ENCODE measurements around the gene CKAP5. TPM values are rescaled to one million over a fixed set of nuclear protein-coding genes. Genes with fewer than 3 reads are reported as not detected.

The CKAP5 gene
- polyA plus RNA-seq, 1 of the 3 experiments (the other 2 are of a cell fraction) = 51.7 TPM

DNA sequence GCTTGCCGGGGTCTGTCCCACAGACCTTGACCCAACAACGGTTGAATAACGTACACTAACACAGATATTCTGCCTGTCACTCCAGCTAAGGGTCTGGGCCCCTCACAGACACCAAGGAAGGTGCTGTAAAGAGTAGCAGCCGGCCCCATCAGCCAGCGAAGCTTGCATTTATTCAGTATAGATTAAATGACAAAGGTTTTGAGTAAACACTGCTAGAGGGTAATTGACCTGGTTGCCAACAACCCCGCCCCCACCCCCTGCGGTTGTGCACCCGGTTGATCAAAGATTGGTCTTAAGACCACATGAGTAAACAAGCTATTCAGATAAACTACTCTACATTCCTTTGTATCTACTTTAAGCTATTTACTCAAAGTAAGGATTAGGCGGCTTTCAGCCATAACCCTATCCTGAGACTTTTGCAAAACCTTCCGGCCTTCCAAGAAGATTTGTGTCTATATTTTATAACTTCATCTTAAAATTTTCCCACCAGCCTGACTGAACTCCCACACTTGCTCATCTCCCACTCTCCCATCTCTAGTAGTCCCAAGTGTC lies 4.8 kb upstream of the CKAP5 start:
- 87% methylated on average over 10 of the region's 10 CpGs for WGBS (ENCODE audit: low lambda C conversion rate)
- TF ChIP-seq FOSL2 (IDR thresholded peaks at IDR 0.05; ENCODE audit: borderline replicate concordance, low read depth) = no peak
- no peaks in the 10 kb centered on the region for H3K9me2 ChIP-seq

GRCh38 chr11:46849631-46850030 lies 3.6 kb upstream of the CKAP5 start:
- Histone ChIP-seq H3K27ac (ENCODE audit: low read depth in 2 of 2, low read length in 1 of 2) (no peak overlapping the region), H3K4me2 (no peak overlapping the region), H4K20me1 (ENCODE audit: insufficient read depth) (no peaks in the 10 kb centered on the region), H3K4me3 (ENCODE audit: low read depth in 2 of 2, low read length in 1 of 2) (no peak overlapping the region), H3K79me2 (ENCODE audit: insufficient read depth) (peaks cover 14% of the 10 kb centered on the region), H3K9ac (no peak overlapping the region), H3K4me1 (ENCODE audit: control insufficient read depth in 1 of 2, insufficient read depth in 2 of 2, low read depth in 1 of 2, low read length in 1 of 2) (peaks cover 0 to 4% of the 10 kb centered on the region in 2 experiments; a peak in 2 of 4 replicates), H2AFZ (ENCODE audit: low read depth) (no peak overlapping the region), H3K9me3 (no peaks in the 10 kb centered on the region), H3F3A (replicated peaks; ENCODE audit: insufficient read depth) (peaks cover 6% of the 10 kb centered on the region), H3K27me3 (ENCODE audit: insufficient read depth) (no peaks in the 10 kb centered on the region), H3K9me2 (no peaks in the 10 kb centered on the region), H3K36me3 (replicated peaks in 1 of 2; ENCODE audit: control insufficient read depth in 1 of 2, insufficient read depth in 2 of 2, low read length in 1 of 2) (no peaks in the 10 kb centered on the region)
- no peak for DNase-seq
- POLR2A ChIA-PET = no interaction called here
- 58% methylated on average over 1 of the region's 1 CpG for WGBS (ENCODE audit: low lambda C conversion rate)
- TF ChIP-seq MXI1 (IDR thresholded peaks at IDR 0.05; ENCODE audit: low read depth, low read length) = no peak
- no peak for TF ChIP-seq NRF1 (IDR thresholded peaks at IDR 0.05; ENCODE audit: low read depth, low read length)
- TF ChIP-seq POLR2AphosphoS5 (IDR thresholded peaks at IDR 0.05; ENCODE audit: low read depth, low read length) = no peak
- TF ChIP-seq RFX5 (IDR thresholded peaks at IDR 0.05; ENCODE audit: low read length) = no peak
- TF ChIP-seq FOXM1 (IDR thresholded peaks at IDR 0.05; ENCODE audit: low read depth) = no peak
- no peak for TF ChIP-seq RAD21 (IDR thresholded peaks at IDR 0.05; ENCODE audit: low read length)
- TF ChIP-seq GATA2 (CRISPR knock-in tag; IDR thresholded peaks at IDR 0.05) = no peak
- TF ChIP-seq, protein P1, sequence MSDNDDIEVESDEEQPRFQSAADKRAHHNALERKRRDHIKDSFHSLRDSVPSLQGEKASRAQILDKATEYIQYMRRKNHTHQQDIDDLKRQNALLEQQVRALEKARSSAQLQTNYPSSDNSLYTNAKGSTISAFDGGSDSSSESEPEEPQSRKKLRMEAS (IDR thresholded peaks at IDR 0.05; ENCODE audit: low read depth) = no peak
- TF ChIP-seq YY1 (IDR thresholded peaks at IDR 0.05; ENCODE audit: low read depth) = no peak
- no peak for TF ChIP-seq SMC3 (IDR thresholded peaks at IDR 0.05; ENCODE audit: low read depth, low read length)
- no peak for TF ChIP-seq USF1 (IDR thresholded peaks at IDR 0.05; ENCODE audit: borderline replicate concordance, low read depth)
- no peak for TF ChIP-seq FOXJ3 (CRISPR knock-in tag; IDR thresholded peaks at IDR 0.05)
- TF ChIP-seq EZH2phosphoT487 (IDR thresholded peaks at IDR 0.05; ENCODE audit: borderline replicate concordance, low read depth) = no peak
- no peak for TF ChIP-seq RXRA (IDR thresholded peaks at IDR 0.05; ENCODE audit: borderline replicate concordance, low read depth)
- TF ChIP-seq FOSL2 (IDR thresholded peaks at IDR 0.05; ENCODE audit: borderline replicate concordance, low read depth) = no peak
- no peak for TF ChIP-seq NFIC (IDR thresholded peaks at IDR 0.05; ENCODE audit: borderline replicate concordance)
- CTCF ChIA-PET = no interaction called here

More for the DNA sequence above, 4.8 kb upstream of the CKAP5 start:
- Histone ChIP-seq H3K9me3 (no peaks in the 10 kb centered on the region), H3K27ac (ENCODE audit: low read depth in 2 of 2, low read length in 1 of 2) (no peak overlapping the region), H3K4me1 (ENCODE audit: control insufficient read depth in 1 of 2, insufficient read depth in 2 of 2, low read depth in 1 of 2, low read length in 1 of 2) (no peaks in the 10 kb centered on the region; a peak in 1 of 4 replicates), H3K79me2 (ENCODE audit: insufficient read depth) (peaks cover 2% of the 10 kb centered on the region; the same call in 1 of the 2 replicates), H3K36me3 (replicated peaks in 1 of 2; ENCODE audit: control insufficient read depth in 1 of 2, insufficient read depth in 2 of 2, low read length in 1 of 2) (no peaks in the 10 kb centered on the region), H3K4me3 (ENCODE audit: low read depth in 2 of 2, low read length in 1 of 2) (no peak overlapping the region), H3K9ac (no peak overlapping the region), H2AFZ (ENCODE audit: low read depth) (no peak overlapping the region), H4K20me1 (ENCODE audit: insufficient read depth) (no peaks in the 10 kb centered on the region), H3K4me2 (no peak overlapping the region), H3K27me3 (ENCODE audit: insufficient read depth) (no peaks in the 10 kb centered on the region), H3F3A (replicated peaks; ENCODE audit: insufficient read depth) (no peaks in the 10 kb centered on the region)
- no peak for DNase-seq
- ChIA-PET CTCF (interaction anchor here (1.0 kb wide), 1 partner anchor 30 kb away, joined by 4 read pairs; no protein-coding TSS in a partner anchor), POLR2A (no interaction called here)

Measured in SK-N-SH (cell line).